GM21528 (cell line): ENCODE measurements around the gene AGA.

Source experiments
- ATAC-seq: cut with Tn5 transposase; IDR thresholded peaks from one replicate; pipeline ENCODE4 v1.9.1; 2021; ENCODE audit warnings: mild to moderate bottlenecking, moderate library complexity; ENCODE audit not compliant: unreplicated experiment, low FRiP score

Gene AGA

GRCh38 chr4:177447417-177448004 lies 5.3 kb upstream of the AGA start:
- ATAC-seq = no peak

DNA sequence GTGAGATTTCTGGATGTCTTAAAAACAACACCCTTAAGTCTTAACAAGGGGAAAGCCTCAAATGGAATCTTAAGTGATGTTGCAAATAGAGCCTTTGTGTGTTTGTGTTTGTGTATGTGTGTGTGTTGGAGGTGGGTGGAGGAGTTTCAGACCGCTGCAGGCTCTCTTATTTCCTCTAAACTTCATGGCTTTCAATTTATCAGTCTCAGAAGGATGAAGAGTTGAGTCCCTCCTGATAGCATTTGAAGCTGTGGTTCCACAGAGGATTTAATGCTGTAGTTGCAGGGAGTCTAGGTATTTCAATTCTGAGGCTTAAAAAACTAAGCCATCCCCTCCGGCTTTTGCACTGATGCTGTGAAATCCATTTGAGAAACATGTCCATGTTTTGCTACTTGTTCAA lies 4.3 kb upstream of the AGA start:
- ATAC-seq = no peak

- ATAC-seq = no peak
Observed at GRCh38 chr4:177444911-177445736, 2.9 kb upstream of the AGA start.

GRCh38 chr4:177441061-177441802 lies 1.0 kb downstream of the AGA start:
- ATAC-seq = peak; percentile 42

DNA sequence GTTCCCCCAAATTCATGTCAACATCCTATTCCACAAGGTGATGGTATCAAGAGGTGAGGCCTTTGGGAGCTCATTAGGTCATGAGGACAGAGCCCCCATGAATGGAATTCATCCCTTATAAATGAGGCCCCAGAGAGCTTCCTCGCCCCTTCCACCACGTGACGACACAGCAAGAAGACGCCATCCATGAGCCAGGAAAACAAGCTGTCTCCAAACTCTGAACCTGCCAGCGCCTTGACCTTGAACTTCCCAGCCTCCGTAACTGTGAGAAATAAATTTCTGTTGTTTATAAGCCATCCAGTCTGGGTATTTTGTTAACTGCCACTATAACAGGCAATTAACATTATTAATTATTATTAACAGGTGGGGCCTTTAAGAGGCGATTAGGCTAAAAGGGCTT lies 5.8 kb downstream of the AGA start:
- no peak for ATAC-seq

GRCh38 chr4:177434667-177435066 lies 7.6 kb downstream of the AGA start:
- ATAC-seq = no peak

- ATAC-seq = no peak
Observed at GRCh38 chr4:177427192-177427591, 15.0 kb downstream of the AGA start.

DNA sequence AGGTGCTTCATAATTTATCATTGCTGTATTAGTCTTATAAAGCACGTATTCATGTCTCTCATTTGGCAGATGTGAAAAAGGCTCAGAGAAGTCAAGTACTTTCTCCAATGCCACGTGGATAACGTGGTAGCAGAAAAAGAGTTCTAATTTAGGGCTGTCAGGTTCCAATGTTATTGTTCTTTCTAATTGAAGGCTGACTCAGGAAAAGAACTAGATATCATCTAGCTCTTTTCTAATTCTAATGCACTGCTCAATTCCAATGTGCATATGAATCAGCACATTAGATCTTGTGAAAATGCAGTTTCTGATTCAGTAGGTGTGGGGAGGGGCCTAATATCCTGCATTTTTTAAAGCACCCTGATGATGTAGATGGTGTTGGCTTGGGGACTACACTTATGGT lies 22.8 kb downstream of the AGA start:
- no peak for ATAC-seq

- no peak for ATAC-seq
Observed at GRCh38 chr4:177413656-177414055, 28.6 kb downstream of the AGA start.

GRCh38 chr4:177413076-177413475 lies 29.2 kb downstream of the AGA start:
- no peak for ATAC-seq

DNA sequence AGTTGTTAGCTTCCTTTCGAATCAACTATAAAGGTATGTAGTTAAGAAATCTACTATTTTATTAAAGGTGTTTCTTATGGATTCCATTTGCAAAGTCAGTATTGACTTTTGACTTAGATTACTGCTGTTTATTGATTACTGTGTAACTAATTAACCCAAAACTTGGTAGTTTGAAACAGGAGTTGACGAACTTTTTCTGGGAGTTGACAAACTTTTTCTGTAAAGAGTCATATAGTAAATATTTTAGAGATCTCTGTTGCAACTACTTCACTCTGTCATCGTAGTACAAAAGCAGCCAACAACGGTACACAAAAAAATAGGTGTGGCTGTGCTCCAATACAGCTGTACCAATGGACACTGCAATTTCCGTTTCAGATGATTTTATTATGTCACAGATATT lies 30.2 kb downstream of the AGA start:
- ATAC-seq = no peak

DNA sequence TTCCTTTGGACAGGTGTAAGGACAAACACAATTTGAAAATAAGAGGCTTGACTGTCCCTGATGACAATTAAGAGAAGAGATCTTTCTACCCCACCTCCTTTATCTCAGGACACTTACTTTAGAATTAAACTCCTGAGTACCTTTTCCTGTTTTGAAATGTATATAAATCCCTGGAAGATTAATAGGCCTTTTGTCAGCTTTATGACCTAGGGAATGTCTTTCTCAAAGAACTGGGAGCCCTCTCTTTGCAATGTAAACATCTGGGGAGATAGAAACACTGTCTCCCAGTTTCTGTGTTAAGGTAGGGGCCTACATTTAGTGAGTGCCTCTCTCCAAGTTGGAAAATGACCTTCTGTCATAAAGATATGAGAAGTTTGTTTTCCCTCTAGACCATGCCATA lies 31.7 kb downstream of the AGA start:
- no peak for ATAC-seq

DNA sequence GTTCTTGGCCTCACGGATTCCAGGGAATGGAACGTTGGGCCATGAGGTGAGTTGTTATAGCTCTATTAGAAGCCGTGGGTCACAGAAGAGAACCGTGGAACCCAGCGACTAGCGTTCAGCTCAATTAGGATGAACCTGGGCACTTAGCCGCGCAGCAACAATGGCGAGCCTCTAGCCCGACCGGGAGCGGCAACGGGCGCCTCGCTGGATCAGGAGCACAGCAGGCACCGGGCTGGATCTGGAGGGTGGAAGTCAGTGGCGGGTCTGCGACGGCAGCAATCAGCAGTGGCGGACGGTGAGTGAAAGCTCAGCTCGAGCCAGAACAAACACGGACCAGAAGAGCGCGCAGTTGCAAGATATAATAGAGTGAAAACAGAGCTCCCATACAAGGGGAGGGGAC lies 34.2 kb downstream of the AGA start:
- no peak for ATAC-seq

- ATAC-seq = no peak
Observed at GRCh38 chr4:177405508-177405907, 36.7 kb downstream of the AGA start.

GRCh38 chr4:177404986-177405385 lies 37.3 kb downstream of the AGA start:
- ATAC-seq = no peak

DNA sequence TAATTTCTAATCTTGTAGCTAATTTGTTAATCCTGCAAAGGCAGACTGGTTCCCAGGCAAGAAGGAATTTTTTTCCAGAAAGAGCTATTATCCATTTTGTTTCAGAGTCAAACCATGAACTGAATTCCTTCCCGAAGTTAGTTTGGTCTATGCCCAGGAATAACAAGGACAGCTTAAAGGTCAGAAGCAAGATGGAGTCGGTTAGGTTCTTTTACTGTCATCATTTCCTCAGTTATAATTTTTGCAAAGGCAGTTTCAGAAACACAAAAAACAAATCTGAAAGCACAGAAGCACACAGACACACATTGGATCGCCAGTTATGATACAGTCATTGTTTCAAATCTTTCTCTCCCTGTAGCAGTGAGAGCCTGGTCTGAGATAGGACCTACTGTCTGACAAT lies 37.9 kb downstream of the AGA start:
- ATAC-seq = no peak

GRCh38 chr4:177403746-177404145 lies 38.5 kb downstream of the AGA start:
- ATAC-seq = no peak

- ATAC-seq = no peak
Observed at GRCh38 chr4:177401658-177402273, 40.5 kb downstream of the AGA start.

- no peak for ATAC-seq
Observed at GRCh38 chr4:177400030-177400429, 42.2 kb downstream of the AGA start.

- ATAC-seq = no peak
Observed at GRCh38 chr4:177396352-177396751, 45.9 kb downstream of the AGA start.

DNA sequence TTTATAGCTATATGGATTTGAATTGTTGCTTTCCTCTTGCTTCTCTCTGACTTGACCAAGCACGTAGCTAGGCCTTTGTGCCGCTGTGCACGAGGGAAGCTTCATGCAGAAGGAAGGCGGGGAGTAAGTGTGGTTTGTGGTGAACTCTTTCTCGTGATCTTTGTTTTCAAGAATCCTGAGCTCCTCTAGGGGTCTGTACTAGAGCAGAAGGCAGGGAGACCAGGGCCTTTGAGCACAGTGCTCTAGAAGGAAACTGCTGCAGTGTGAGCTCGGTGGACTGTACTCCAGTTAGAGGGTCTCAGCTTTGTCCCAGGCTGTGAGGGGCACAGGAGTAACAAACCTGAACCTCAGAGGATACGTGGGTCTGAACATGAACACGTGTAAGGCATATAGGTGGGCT lies 49.0 kb downstream of the AGA start:
- ATAC-seq = no peak
